Prostate gland (tissue), 2 donors: ENCODE results near the gene NFATC3. TPM values are rescaled to one million over a fixed set of nuclear protein-coding genes. Genes with fewer than 3 reads are reported as not detected.

ENCODE experiments used
- DNase-seq: peaks from one replicate; pipeline ENCODE4 v3.0.0-alpha.2; 2019; ENCODE audit warnings: low spot score
- H3K27ac ChIP-seq, 2 donors: fragments of 200-600 bp; sonication (generic); 2 replicates each; pipeline ENCODE4 v1.5.1; 2017 to 2019
- H3K27me3 ChIP-seq: fragments of 200-600 bp; sonication (generic); replicated peaks from 2 replicates; pipeline ENCODE4 v1.5.1; 2019; ENCODE audit not compliant: insufficient read depth
- H3K36me3 ChIP-seq, 2 donors: fragments of 200-600 bp; sonication (generic); 1 replicate in 1 of 2; 2 replicates in 1 of 2; pipeline versions ENCODE4 v1.5.1 to v1.8.1; 2017 to 2019
- H3K4me1 ChIP-seq: fragments of 200-600 bp; sonication (generic); replicated peaks from 2 replicates; pipeline ENCODE4 v1.5.1; 2019
- H3K4me3 ChIP-seq, 2 donors: fragments of 200-600 bp; sonication (generic); 2 replicates each; pipeline ENCODE4 v1.5.1; 2017 to 2019
- H3K9me3 ChIP-seq: fragments of 200-600 bp; sonication (generic); 2 replicates; pipeline ENCODE4 v1.5.1; 2017
- POLR2A ChIP-seq: fragments of 450-650 bp; IDR thresholded peaks from one replicate; pipeline ENCODE4 v1.6.1; 2016; ENCODE audit warnings: antibody characterized with exemption, mild to moderate bottlenecking
- POLR2AphosphoS5 ChIP-seq: sonication (generic); formaldehyde crosslinking; IDR thresholded peaks from one replicate; pipeline ENCODE4 v1.6.1; 2017; ENCODE audit warnings: antibody characterized with exemption
- WGBS: methylation state at CpG from one replicate; pipeline ENCODE4 v1.1.5; 2018; 5-methylcytosine and 5-hydroxymethylcytosine counted together
- intact Hi-C: fragments of 100-400 bp; cut with DNase I; formaldehyde crosslinking; loops from one replicate; pipeline ENCODE4 v1.14.2; 2022
- total RNA-seq, 2 donors: library from RNA; depleted of rRNA; stranded (reverse); fragments of >200 nt; gene quantifications; one replicate each; pipeline ENCODE4 v1.1.0, GENCODE V29; 2016
- TF ChIP-seq, protein P1 (sequence below), 4 experiments: fragments of 200-600 bp in 2 of 4; fragments of 450-650 bp in 2 of 4; sonication (generic) in 2 of 4; IDR thresholded peaks; 1 replicate in 3 of 4; 2 replicates in 1 of 4; pipeline ENCODE4 v1.5.1; 2016 to 2019; ENCODE audit warnings: antibody characterized with exemption in 4 of 4, mild to moderate bottlenecking in 2 of 4, moderate library complexity in 2 of 4

NFATC3 gene
- total RNA-seq, 2 donors from 2014 or later: 36.6 to 84.1 TPM

DNA sequence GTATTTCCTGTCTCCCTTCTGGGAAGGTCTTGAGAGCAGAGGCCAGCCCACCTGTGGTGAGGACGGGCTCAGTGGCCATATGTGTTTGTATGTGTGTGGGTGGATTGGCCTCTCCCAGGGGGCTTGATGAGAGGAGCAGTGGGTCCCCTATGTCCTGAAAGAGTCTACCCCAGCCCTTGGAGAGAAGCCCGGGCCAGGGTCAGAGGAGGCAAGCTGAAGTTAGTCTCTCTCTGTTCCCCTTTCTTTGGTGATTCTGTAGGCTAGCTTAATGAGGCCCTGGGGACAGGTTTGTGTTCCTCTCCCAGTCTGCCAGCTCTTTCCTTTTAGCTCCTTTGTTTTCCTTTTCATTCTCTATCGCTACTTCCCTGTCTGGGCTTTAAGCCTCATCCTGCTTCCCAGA is 23.8 kb upstream of the NFATC3 start:
- H3K9me3 ChIP-seq: no peaks in the 10 kb centered on the region
- no peaks in the 10 kb centered on the region for H3K36me3 ChIP-seq
- no peaks in the 10 kb centered on the region for H3K4me1 ChIP-seq
- intact Hi-C loops: no loop called here
- DNase-seq: no peak
- no peak overlapping the region for H3K27ac ChIP-seq
- H3K27me3 ChIP-seq: no peaks in the 10 kb centered on the region
- TF ChIP-seq, protein P1, sequence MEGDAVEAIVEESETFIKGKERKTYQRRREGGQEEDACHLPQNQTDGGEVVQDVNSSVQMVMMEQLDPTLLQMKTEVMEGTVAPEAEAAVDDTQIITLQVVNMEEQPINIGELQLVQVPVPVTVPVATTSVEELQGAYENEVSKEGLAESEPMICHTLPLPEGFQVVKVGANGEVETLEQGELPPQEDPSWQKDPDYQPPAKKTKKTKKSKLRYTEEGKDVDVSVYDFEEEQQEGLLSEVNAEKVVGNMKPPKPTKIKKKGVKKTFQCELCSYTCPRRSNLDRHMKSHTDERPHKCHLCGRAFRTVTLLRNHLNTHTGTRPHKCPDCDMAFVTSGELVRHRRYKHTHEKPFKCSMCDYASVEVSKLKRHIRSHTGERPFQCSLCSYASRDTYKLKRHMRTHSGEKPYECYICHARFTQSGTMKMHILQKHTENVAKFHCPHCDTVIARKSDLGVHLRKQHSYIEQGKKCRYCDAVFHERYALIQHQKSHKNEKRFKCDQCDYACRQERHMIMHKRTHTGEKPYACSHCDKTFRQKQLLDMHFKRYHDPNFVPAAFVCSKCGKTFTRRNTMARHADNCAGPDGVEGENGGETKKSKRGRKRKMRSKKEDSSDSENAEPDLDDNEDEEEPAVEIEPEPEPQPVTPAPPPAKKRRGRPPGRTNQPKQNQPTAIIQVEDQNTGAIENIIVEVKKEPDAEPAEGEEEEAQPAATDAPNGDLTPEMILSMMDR (IDR thresholded peaks at IDR 0.05): no peak
- WGBS: 76% methylated on average over 3 of the region's 3 CpGs
- no peak overlapping the region for H3K4me3 ChIP-seq

DNA sequence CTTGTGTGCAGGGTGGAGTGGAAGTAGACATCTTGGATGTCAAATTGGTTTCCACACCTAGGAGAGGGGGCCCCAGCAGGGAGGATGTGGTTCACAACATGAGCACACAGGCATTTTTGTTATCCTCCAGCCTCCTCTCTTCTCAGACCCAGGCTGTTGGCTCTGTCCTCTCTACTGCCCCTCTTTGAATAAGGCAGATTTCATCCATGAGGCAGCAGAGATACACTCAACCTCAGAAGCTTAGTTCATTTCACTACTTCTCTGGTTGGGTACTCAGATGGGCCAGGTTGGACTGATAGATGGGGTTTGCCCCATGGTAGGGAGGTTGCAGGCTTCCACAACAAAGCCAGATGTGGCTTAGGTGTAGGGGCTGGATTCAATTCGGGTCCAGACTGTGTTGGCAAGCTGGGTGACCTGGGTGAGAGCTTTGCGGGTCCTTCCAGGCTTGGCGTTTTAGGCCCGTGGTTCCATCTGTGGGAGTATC is 22.2 kb upstream of the NFATC3 start:
- no peak for DNase-seq
- no peaks in the 10 kb centered on the region for H3K36me3 ChIP-seq
- no peak overlapping the region for H3K27ac ChIP-seq
- intact Hi-C loops: no loop called here
- no peaks in the 10 kb centered on the region for H3K27me3 ChIP-seq
- 94% methylated on average over 4 of the region's 4 CpGs for WGBS
- H3K4me1 ChIP-seq: peaks cover 2% of the 10 kb centered on the region
- no peaks in the 10 kb centered on the region for H3K9me3 ChIP-seq
- TF ChIP-seq POLR2A: no peak
- TF ChIP-seq, protein P1 (IDR thresholded peaks at IDR 0.05): no peak
- TF ChIP-seq POLR2AphosphoS5: no peak
- no peak overlapping the region for H3K4me3 ChIP-seq

DNA sequence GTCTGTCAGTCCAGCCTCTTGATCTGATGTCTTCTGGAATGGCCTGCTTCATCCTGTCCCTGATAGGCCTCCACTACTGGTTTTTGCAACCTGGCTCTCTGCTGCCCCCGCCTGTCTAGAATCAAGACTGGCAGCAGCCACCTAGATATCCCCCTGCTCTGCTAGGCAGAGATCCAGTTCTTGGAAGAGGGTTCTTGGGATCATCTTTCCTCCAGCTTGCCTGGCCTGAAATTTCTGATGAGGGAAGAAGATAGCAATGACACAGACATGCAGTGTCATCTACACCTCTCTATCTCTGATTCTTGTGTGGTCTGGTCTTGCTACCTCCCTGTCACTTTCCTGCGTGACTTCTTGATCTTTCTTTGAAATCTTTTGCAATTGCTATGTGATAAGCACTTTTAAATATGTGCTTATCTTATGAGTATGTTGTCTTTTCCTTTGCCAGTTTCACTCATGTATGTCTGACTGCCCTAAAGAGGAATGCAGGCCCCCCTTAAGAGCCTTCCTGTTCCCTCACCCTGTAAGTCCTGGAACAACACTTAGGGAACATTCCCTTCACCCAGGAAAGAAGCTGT is 20.3 kb upstream of the NFATC3 start:
- H3K4me1 ChIP-seq: peaks cover 5% of the 10 kb centered on the region
- peak; percentile 69 for DNase-seq
- H3K9me3 ChIP-seq: no peaks in the 10 kb centered on the region
- H3K36me3 ChIP-seq: no peaks in the 10 kb centered on the region
- WGBS: 15% methylated on average over 2 of the region's 2 CpGs
- H3K4me3 ChIP-seq: no peak overlapping the region
- H3K27me3 ChIP-seq: no peaks in the 10 kb centered on the region
- TF ChIP-seq POLR2AphosphoS5 (peak; percentile 59), POLR2A (no peak)
- TF ChIP-seq, protein P1 (IDR thresholded peaks at IDR 0.05): peak in 3 of 4 experiments; percentile 52 to 78 (median 67)
- H3K27ac ChIP-seq: peak overlapping the region; percentile 48 to 62
- intact Hi-C loops: no loop called here

DNA sequence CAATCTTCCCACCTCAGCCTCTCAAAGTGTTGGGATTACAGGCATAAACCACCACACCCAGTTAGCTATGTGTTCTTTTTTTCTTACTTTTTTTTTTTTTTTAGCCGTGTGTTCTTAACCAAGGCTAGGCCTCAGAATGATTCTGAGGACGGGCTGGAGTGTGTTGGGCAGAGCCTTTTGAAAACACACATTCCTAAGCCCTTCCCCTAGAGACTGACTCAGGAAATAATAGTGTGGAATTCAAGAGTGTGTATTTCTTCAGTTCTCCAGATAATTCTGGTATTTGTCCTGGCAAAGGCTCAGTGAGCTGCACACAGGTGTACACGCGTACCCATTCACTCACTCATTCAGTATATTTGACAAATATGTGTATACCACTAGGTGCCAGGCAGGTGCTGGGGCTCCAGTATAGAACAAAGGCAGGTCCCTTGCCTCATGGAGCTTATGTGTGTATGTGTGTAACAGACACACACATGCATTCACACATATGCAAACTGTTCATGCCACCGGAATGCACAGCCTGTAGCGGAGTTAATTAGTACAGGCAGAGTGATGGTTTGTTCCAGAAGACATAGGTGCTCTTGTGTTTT is 19.4 kb upstream of the NFATC3 start:
- H3K36me3 ChIP-seq: no peaks in the 10 kb centered on the region
- WGBS: 66% methylated on average over 6 of the region's 6 CpGs

More for the DNA sequence above, 19.4 kb upstream of the NFATC3 start:
- Histone ChIP-seq H3K4me3 (no peak overlapping the region), H3K27me3 (no peaks in the 10 kb centered on the region), H3K9me3 (no peaks in the 10 kb centered on the region), H3K4me1 (peaks cover 5% of the 10 kb centered on the region), H3K27ac (peak overlapping the region; percentile 48 to 62)
- DNase-seq: no peak
- TF ChIP-seq POLR2A: no peak
- TF ChIP-seq POLR2AphosphoS5: no peak
- TF ChIP-seq, protein P1 (IDR thresholded peaks at IDR 0.05): no peak
- intact Hi-C loops: no loop called here
